Endothelial cell of umbilical vein (primary cell): ENCODE data around the gene GCM1. TPM values are rescaled to one million over a fixed set of nuclear protein-coding genes. Genes with fewer than 3 reads are reported as not detected.

Experiments
- BruUV-seq: library from RNA; stranded (reverse); fragments of 400-500 nt; replicated peaks from 2 replicates; lab custom pipeline; 2021; lab: Mats Ljungman, UMichigan
- CTCF ChIA-PET: fragments of 300-600, 350-600 bp; sonication (Branson Sonifier 250); formaldehyde crosslinking; loops from one replicate; lab custom pipeline; 2021; ENCODE audit warnings: antibody characterized with exemption, inconsistent platforms; lab: Charles Lee
- POLR2A ChIA-PET: fragments of 300-600, 350-600 bp; sonication (Branson Sonifier 250); formaldehyde crosslinking; loops from one replicate; lab custom pipeline; 2021; ENCODE audit warnings: antibody characterized with exemption, inconsistent platforms; lab: Charles Lee
- DNase-seq: peaks from one replicate; pipeline ENCODE4 v3.0.0-alpha.2; 2011; ENCODE audit warnings: low read depth, low spot score
- FAIRE-seq: peaks from 2 replicates; lab custom pipeline; 2011; peaks lifted over from hg19 to GRCh38; lab: Jason Lieb, UNC
- H2AFZ ChIP-seq: 2 replicates; pipeline ENCODE4 v1.6.0; 2012; ENCODE audit warnings: low read depth, low read length, control low read depth, inconsistent platforms
- H3K27ac ChIP-seq: 2 replicates; pipeline ENCODE4 v1.5.1; 2011; ENCODE audit warnings: low read depth, mild to moderate bottlenecking, control low read depth, low read length, moderate library complexity; ENCODE audit not compliant: insufficient read depth
- H3K27me3 ChIP-seq, 2 experiments: 2 replicates each; pipeline versions ENCODE4 v1.6.0 to v1.6.1; 2011; ENCODE audit warnings: low read length in 2 of 2, mixed read lengths in 1 of 2; ENCODE audit not compliant: control insufficient read depth in 2 of 2, insufficient read depth in 2 of 2
- H3K36me3 ChIP-seq, 2 experiments: 2 replicates in 1 of 2; 3 replicates in 1 of 2; pipeline ENCODE4 v1.5.1; 2011; ENCODE audit warnings: low read length in 2 of 2, mild to moderate bottlenecking in 1 of 2, moderate library complexity in 1 of 2; ENCODE audit not compliant: control insufficient read depth in 2 of 2, insufficient read depth in 2 of 2; ENCODE audit errors: extremely low read depth in 1 of 2
- H3K4me1 ChIP-seq: 3 replicates; pipeline ENCODE4 v1.5.1; 2011; ENCODE audit warnings: mild to moderate bottlenecking, low read length; ENCODE audit not compliant: control insufficient read depth, insufficient read depth; ENCODE audit errors: extremely low read depth
- H3K4me2 ChIP-seq: 2 replicates; pipeline ENCODE4 v1.6.1; 2011; ENCODE audit warnings: low read length, control low read depth, mixed read lengths; ENCODE audit not compliant: insufficient read depth
- H3K4me3 ChIP-seq, 3 experiments: fragments of 200-600 bp in 1 of 3; sonication (generic), shearing (Covaris generic) in 1 of 3; replicated peaks in 1 of 3; 2 replicates each; pipeline ENCODE4 v1.5.1; 2011 to 2016; ENCODE audit warnings: control low read depth in 3 of 3, low read length in 3 of 3, mild to moderate bottlenecking in 2 of 3, inconsistent platforms in 1 of 3, low read depth in 1 of 3, moderate library complexity in 1 of 3; ENCODE audit not compliant: insufficient read depth in 1 of 3
- H3K79me2 ChIP-seq: 2 replicates; pipeline ENCODE4 v1.6.0; 2012; ENCODE audit warnings: low read length, inconsistent platforms; ENCODE audit not compliant: control insufficient read depth, insufficient read depth
- H3K9ac ChIP-seq: replicated peaks from 2 replicates; pipeline ENCODE3; 2011; ENCODE audit warnings: low read length, control low read depth; ENCODE audit not compliant: insufficient read depth; ENCODE audit errors: extremely low read depth
- H3K9me1 ChIP-seq: replicated peaks from 3 replicates; pipeline ENCODE4 v1.6.0; 2011; ENCODE audit warnings: mild to moderate bottlenecking, low read length; ENCODE audit not compliant: control insufficient read depth, insufficient read depth; ENCODE audit errors: extremely low read depth
- H3K9me3 ChIP-seq: replicated peaks from 2 replicates; pipeline ENCODE4 v1.5.1; 2012; ENCODE audit warnings: low read length, inconsistent platforms; ENCODE audit not compliant: control insufficient read depth, insufficient read depth
- H4K20me1 ChIP-seq: replicated peaks from 2 replicates; pipeline ENCODE3; 2011; ENCODE audit warnings: mild to moderate bottlenecking, low read length; ENCODE audit not compliant: control insufficient read depth, insufficient read depth; ENCODE audit errors: extremely low read depth
- CTCF ChIP-seq, 2 donors: IDR thresholded peaks; 1 replicate in 1 of 2; 2 replicates in 1 of 2; pipeline ENCODE4 v1.5.1; 2011; ENCODE audit warnings: low read length in 2 of 2, mild to moderate bottlenecking in 2 of 2, moderate library complexity in 2 of 2, control low read depth in 1 of 2, inconsistent platforms in 1 of 2, low read depth in 1 of 2; ENCODE audit not compliant: insufficient read depth in 1 of 2; ENCODE audit errors: extremely low read depth in 1 of 2
- EZH2 ChIP-seq: IDR thresholded peaks from 2 replicates; pipeline ENCODE4 v1.6.1; 2012; ENCODE audit warnings: borderline replicate concordance, low read depth, mild to moderate bottlenecking, moderate library complexity, low read length, inconsistent platforms; ENCODE audit not compliant: severe bottlenecking
- FOS ChIP-seq: IDR thresholded peaks from 2 replicates; pipeline ENCODE4 v1.6.1; 2011; ENCODE audit warnings: mild to moderate bottlenecking, low read length, moderate library complexity, borderline replicate concordance; ENCODE audit not compliant: insufficient read depth
- GATA2 ChIP-seq: IDR thresholded peaks from 2 replicates; pipeline ENCODE4 v1.7.0; 2011; ENCODE audit warnings: low read depth, mild to moderate bottlenecking, moderate library complexity, mixed read lengths, low read length; ENCODE audit not compliant: insufficient read length, insufficient read depth
- JUN ChIP-seq: IDR thresholded peaks from 2 replicates; pipeline ENCODE4 v1.6.1; 2011; ENCODE audit warnings: borderline replicate concordance, low read depth; ENCODE audit not compliant: insufficient read length, insufficient read depth
- MAX ChIP-seq: IDR thresholded peaks from 2 replicates; pipeline ENCODE4 v1.6.1; 2011; ENCODE audit not compliant: insufficient read depth, insufficient read length
- MYC ChIP-seq: IDR thresholded peaks from one replicate; pipeline ENCODE4 v1.6.1; 2011; ENCODE audit warnings: mild to moderate bottlenecking, low read depth, low read length
- POLR2AphosphoS5 ChIP-seq: IDR thresholded peaks from 2 replicates; pipeline ENCODE4 v1.6.1; 2012; ENCODE audit warnings: low read depth, mild to moderate bottlenecking, control low read depth, low read length, moderate library complexity; ENCODE audit not compliant: insufficient read depth
- dilution Hi-C: fragments of 300-500 bp; cut with MboI; formaldehyde crosslinking; loops from one replicate; pipeline ENCODE4 v1.15.0; 2019; ENCODE audit warnings: low sequenced_read_pairs; ENCODE audit not compliant: extremely low pct_ligation_motif_present
- intact Hi-C: fragments of 100-400 bp; cut with micrococcal nuclease; formaldehyde crosslinking; loops from one replicate; pipeline ENCODE4 v1.10.0; 2022
- polyA plus RNA-seq, 4 experiments: library from polyadenylated mRNA; depleted of rRNA in 3 of 4; stranded (reverse) in 3 of 4; unstranded in 1 of 4; fragments of >200 nt; gene quantifications; 2 replicates each; pipeline versions ENCODE4 v1.2.1 to v1.2.3, GENCODE V29; 2011 to 2012; ENCODE audit warnings: missing spikeins in 1 of 4
- total RNA-seq: library from RNA; stranded (reverse); gene quantifications from 2 replicates; pipeline ENCODE4 v1.2.3, GENCODE V29; 2021

GCM1 gene
- total and polyA plus RNA-seq, 2 donors (not counting 3 experiments of a cell fraction or from before 2014, with no cell fraction given), result not detected

GRCh38 chr6:53154071-53154470 is 5.4 kb upstream of the GCM1 start:
- H3K27ac ChIP-seq, result no peak overlapping the region
- TF ChIP-seq POLR2AphosphoS5, result no peak
- no peak for TF ChIP-seq GATA2
- TF ChIP-seq CTCF (IDR thresholded peaks at IDR 0.05; ENCODE audit: extremely low read depth in 1 of 2, insufficient read depth in 1 of 2, low read depth in 1 of 2, low read length in 2 of 2), result no peak
- no peak for TF ChIP-seq MAX
- TF ChIP-seq FOS, result no peak
- no peak for TF ChIP-seq EZH2
- TF ChIP-seq JUN, result no peak
- TF ChIP-seq MYC, result no peak
- H3K4me3 ChIP-seq, result no peak overlapping the region
- H3K79me2 ChIP-seq, result no peaks in the 10 kb centered on the region
- peaks cover 0 to 1% of the 10 kb centered on the region in 2 experiments for H3K27me3 ChIP-seq
- no peak overlapping the region for H2AFZ ChIP-seq
- intact Hi-C loops (no loop called here), dilution Hi-C loops (no loop called here)
- DNase-seq (no peak), FAIRE-seq (no peak)
- H3K4me1 ChIP-seq, result no peaks in the 10 kb centered on the region
- H3K9ac ChIP-seq, result no peak overlapping the region
- no peak overlapping the region for H3K4me2 ChIP-seq
- BruUV-seq, result no TSS peak
- no peaks in the 10 kb centered on the region for H3K36me3 ChIP-seq
- ChIA-PET CTCF (no interaction called here), POLR2A (no interaction called here)
- no peaks in the 10 kb centered on the region for H3K9me1 ChIP-seq
- no peaks in the 10 kb centered on the region for H3K9me3 ChIP-seq
- H4K20me1 ChIP-seq, result no peaks in the 10 kb centered on the region
